ENCODE data around the gene NADSYN1.

NADSYN1 gene

DNA sequence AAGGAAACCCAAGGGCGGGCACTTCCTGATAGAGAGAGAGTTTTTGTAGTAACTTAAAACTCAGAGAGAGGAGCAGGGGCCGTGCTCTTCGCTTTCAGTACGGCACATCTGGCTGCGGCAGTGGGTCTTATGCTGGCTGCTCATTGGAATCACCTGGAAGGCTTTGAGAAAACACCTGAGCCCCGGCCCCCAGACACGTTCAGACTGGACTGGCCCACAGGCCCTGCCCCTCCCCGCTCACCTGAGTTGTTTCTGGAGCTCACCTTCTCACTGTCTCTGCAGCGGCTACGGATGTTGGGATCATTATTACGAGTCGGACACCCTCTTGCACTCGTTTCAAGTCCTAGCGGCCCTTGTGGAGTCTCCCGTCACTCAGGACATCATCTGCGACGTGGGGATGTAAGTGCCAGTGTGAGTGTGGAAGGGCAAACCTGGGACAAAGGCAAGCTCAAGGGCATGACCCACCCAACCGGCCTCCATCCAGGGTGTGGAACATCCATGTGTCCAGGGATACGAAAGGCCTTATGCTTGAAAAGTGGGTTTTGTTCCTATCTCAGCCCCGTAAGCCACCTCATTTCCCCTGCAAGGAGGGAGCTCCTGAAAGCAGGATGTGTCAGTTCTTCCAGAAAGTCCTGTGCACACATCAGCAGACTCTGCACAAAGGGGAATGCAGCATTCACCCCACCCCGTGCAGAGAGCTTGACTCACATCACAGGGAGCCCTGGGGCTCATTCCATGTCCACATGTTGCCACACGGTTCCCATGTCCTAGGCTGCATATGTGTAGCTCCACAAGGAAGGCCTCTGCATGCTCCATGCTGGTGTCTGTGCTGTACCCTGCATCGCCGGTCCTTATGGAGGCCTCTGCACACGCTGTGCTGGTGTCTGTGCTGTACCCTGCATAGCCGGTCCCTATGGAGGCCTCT lies 5.4 kb downstream of the NADSYN1 start:
- TF ChIP-seq, protein P1, sequence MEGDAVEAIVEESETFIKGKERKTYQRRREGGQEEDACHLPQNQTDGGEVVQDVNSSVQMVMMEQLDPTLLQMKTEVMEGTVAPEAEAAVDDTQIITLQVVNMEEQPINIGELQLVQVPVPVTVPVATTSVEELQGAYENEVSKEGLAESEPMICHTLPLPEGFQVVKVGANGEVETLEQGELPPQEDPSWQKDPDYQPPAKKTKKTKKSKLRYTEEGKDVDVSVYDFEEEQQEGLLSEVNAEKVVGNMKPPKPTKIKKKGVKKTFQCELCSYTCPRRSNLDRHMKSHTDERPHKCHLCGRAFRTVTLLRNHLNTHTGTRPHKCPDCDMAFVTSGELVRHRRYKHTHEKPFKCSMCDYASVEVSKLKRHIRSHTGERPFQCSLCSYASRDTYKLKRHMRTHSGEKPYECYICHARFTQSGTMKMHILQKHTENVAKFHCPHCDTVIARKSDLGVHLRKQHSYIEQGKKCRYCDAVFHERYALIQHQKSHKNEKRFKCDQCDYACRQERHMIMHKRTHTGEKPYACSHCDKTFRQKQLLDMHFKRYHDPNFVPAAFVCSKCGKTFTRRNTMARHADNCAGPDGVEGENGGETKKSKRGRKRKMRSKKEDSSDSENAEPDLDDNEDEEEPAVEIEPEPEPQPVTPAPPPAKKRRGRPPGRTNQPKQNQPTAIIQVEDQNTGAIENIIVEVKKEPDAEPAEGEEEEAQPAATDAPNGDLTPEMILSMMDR (IDR thresholded peaks at IDR 0.05; ENCODE audit: insufficient read depth, low read length, missing control alignments), result no peak
- ChIA-PET CTCF (no interaction called here), POLR2A (no interaction called here)
- DNase-seq (ENCODE audit: low read depth, low spot score), result no peak
- H3K4me3 ChIP-seq (ENCODE audit: low read depth, low read length), result no peak overlapping the region

DNA sequence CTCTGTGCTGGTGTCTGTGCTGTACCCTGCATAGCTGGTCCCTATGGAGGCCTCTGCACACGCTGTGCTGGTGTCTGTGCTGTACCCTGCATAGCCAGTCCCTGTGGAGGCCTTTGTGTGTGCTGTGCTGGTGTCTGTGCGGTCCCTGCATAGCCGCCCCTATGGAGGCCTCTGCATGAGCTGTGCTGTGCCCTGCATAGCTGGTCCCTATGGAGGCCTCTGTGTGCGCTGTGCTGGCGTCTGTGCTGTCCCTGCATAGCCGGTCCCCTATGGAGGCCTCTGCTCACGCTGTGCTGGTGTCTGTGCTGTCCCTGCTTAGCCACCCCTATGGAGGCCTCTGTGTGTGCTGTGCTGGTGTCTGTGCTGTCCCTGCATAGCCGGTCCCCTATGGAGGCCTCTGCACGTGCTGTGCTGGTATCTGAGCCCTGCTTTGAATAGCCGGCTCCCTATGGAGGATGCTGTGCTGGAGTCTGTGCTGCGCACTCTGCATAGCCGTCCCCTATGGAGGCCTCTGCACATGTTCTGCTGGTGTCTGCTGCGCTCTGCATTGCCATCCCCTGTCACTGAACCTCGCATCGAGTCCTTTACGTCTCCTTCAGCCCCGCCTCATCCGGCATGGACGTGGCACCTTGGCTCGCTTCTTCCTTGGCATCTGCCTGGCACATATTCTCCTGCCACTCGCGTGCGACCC lies 6.2 kb downstream of the NADSYN1 start:
- POLR2A ChIA-PET, result no interaction called here
- CTCF ChIA-PET, result no interaction called here

GRCh38 chr11:71459767-71460320 lies 6.8 kb downstream of the NADSYN1 start:
- ChIA-PET POLR2A (no interaction called here), CTCF (no interaction called here)
- no peak for DNase-seq (ENCODE audit: low read depth, low spot score)
- H3K4me3 ChIP-seq (ENCODE audit: low read depth, low read length), result no peak overlapping the region
- TF ChIP-seq, protein P1 (IDR thresholded peaks at IDR 0.05; ENCODE audit: insufficient read depth, low read length, missing control alignments), result no peak

More for the DNA sequence above, 6.2 kb downstream of the NADSYN1 start:
- DNase-seq (ENCODE audit: low read depth, low spot score), result no peak
- TF ChIP-seq, protein P1 (IDR thresholded peaks at IDR 0.05; ENCODE audit: insufficient read depth, low read length, missing control alignments), result no peak
- H3K4me3 ChIP-seq (ENCODE audit: low read depth, low read length), result no peak overlapping the region

DNA sequence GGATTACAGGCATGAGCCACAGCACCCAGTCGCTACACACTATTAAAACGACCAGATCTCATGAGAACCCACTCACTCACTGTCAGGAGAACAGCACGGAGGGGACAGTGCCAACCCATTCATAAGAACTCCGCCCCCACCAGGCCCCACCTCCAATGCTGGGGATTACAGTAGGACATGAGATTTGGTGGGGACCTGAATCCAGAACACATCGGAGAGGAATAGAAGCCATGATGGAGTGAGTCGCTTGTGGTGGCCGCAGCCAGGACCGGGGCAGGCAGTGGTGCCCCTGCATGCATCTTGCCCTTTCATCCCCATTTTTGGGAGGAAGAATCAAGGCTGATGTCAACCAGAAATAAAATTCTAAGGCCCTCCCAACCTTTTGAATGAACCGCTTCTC lies 8.7 kb downstream of the NADSYN1 start:
- TF ChIP-seq, protein P1 (IDR thresholded peaks at IDR 0.05; ENCODE audit: insufficient read depth, low read length, missing control alignments), result no peak
- H3K4me3 ChIP-seq (ENCODE audit: low read depth, low read length), result no peak overlapping the region
- ChIA-PET CTCF (no interaction called here), POLR2A (no interaction called here)
- no peak for DNase-seq (ENCODE audit: low read depth, low spot score)

GRCh38 chr11:71462726-71463125 lies 9.7 kb downstream of the NADSYN1 start:
- no peak for DNase-seq (ENCODE audit: low read depth, low spot score)
- ChIA-PET CTCF (no interaction called here), POLR2A (no interaction called here)
- no peak overlapping the region for H3K4me3 ChIP-seq (ENCODE audit: low read depth, low read length)
- TF ChIP-seq, protein P1 (IDR thresholded peaks at IDR 0.05; ENCODE audit: insufficient read depth, low read length, missing control alignments), result no peak
